Psoas muscle (tissue), 8 donors: ENCODE data around the gene IL1RL1. TPM values are rescaled to one million over a fixed set of nuclear protein-coding genes. Genes with fewer than 3 reads are reported as not detected.

Source experiments
- ATAC-seq, 4 donors: fragments of 200-7000 bp; cut with Tn5 transposase; one replicate each; pipeline ENCODE4 v1.9.1; 2020; ENCODE audit warnings: moderate library complexity in 3 of 4, mild to moderate bottlenecking in 2 of 4
- DNase-seq, 2 donors: peaks; one replicate each; pipeline ENCODE4 v3.0.0-alpha.2; 2020
- H3K27ac ChIP-seq: fragments of 200-600 bp; one replicate; pipeline ENCODE4 v1.8.0; 2022
- H3K27me3 ChIP-seq, 3 donors: fragments of 200-600 bp in 1 of 3; one replicate each; pipeline versions ENCODE4 v1.6.1 to v1.8.0; 2013 to 2022; ENCODE audit warnings: low read length in 2 of 3, mild to moderate bottlenecking in 2 of 3, moderate library complexity in 1 of 3; ENCODE audit not compliant: insufficient read depth in 3 of 3
- H3K36me3 ChIP-seq, 2 donors: fragments of 200-600 bp in 1 of 2; one replicate each; pipeline versions ENCODE4 v1.6.1 to v1.8.0; 2013 to 2022; ENCODE audit warnings: low read depth in 1 of 2, mild to moderate bottlenecking in 1 of 2, moderate library complexity in 1 of 2; ENCODE audit not compliant: insufficient read depth in 1 of 2
- H3K4me1 ChIP-seq: fragments of 200-600 bp; one replicate; pipeline ENCODE4 v1.8.0; 2022
- H3K4me3 ChIP-seq: fragments of 200-600 bp; one replicate; pipeline ENCODE4 v1.8.0; 2022; ENCODE audit warnings: mild to moderate bottlenecking
- H3K9me3 ChIP-seq: fragments of 200-600 bp; one replicate; pipeline ENCODE4 v1.8.0; 2022
- CTCF ChIP-seq: fragments of 200-600 bp; IDR thresholded peaks from one replicate; pipeline ENCODE4 v1.8.0; 2022; ENCODE audit warnings: antibody characterized with exemption
- WGBS, 3 donors: extraction: QIAGEN DNeasy Blood & Tissue Kit; methylation state at CpG; one replicate each; pipeline versions ENCODE4 v1.1.6 to v1.1.7; 2013; 5-methylcytosine and 5-hydroxymethylcytosine counted together
- intact Hi-C, 2 donors: fragments of 100-400 bp; cut with DNase I; formaldehyde crosslinking; loops; one replicate each; pipeline versions ENCODE4 v1.11.0 to v1.14.2; 2022
- polyA plus RNA-seq, 3 donors: library from polyadenylated mRNA; stranded (reverse); fragments of 200-250 nt; gene quantifications; one replicate each; pipeline ENCODE4 v1.2.3, GENCODE V29; 2013
- total RNA-seq, 4 donors: library from RNA; stranded (reverse); fragmentation: NEBNext Ultra II Directional in 2 of 4; extraction: Animal tissue kit (Norgen Biotek cat#: 25700) in 2 of 4; gene quantifications; one replicate each; pipeline versions ENCODE4 v1.2.1 to v1.2.4, GENCODE V29; 2021 to 2023
- donor health status: healthy with polysubstance abuse.
- donor health status: DM: no; HTN: no; CAD: no; lungs with moderate emphysema.
- donor health status: Bipolar disorder and iron deficiency.
- donor health status: healthy.
- donor health status: DM: yes; HTN: yes; CAD: no.
- donor health status: DM: no; HTN: no; CAD: no.
- donor health status: DM: no; HTN: no; CAD: no.
- donor health status: DM: yes; HTN: yes; CAD: no.

IL1RL1 gene
- total and polyA plus RNA-seq, 7 donors: 0.43 to 13.1 (median 2.9) TPM

- no peak for TF ChIP-seq CTCF
- no peaks in the 10 kb centered on the region for H3K36me3 ChIP-seq
- no peaks in the 10 kb centered on the region for H3K4me1 ChIP-seq
- intact Hi-C loops: no loop called here
- no peak for ATAC-seq
- H3K27me3 ChIP-seq: peaks cover 0 to 7% (median 0%) of the 10 kb centered on the region in 3 donors
- WGBS, 3 donors: 84 to 86% (median 85%) methylated on average over 3 of the region's 3 CpGs
- H3K9me3 ChIP-seq: no peaks in the 10 kb centered on the region
- DNase-seq: no peak
- no peak overlapping the region for H3K4me3 ChIP-seq
- no peak overlapping the region for H3K27ac ChIP-seq
Observed at GRCh38 chr2:102302458-102302857, 8.9 kb upstream of the IL1RL1 start.

- no peak overlapping the region for H3K4me3 ChIP-seq
- DNase-seq (no peak), ATAC-seq (no peak)
- no peaks in the 10 kb centered on the region for H3K4me1 ChIP-seq
- H3K36me3 ChIP-seq: no peaks in the 10 kb centered on the region
- TF ChIP-seq CTCF: no peak
- intact Hi-C loops: no loop called here
- WGBS, 3 donors: 87 to 94% (median 92%) methylated on average over 3 of the region's 3 CpGs
- H3K27me3 ChIP-seq: peaks cover 0 to 7% (median 0%) of the 10 kb centered on the region in 3 donors
- H3K27ac ChIP-seq: no peak overlapping the region
- H3K9me3 ChIP-seq: no peaks in the 10 kb centered on the region
Observed at GRCh38 chr2:102303589-102303988, 7.8 kb upstream of the IL1RL1 start.

GRCh38 chr2:102304268-102304667 is 7.1 kb upstream of the IL1RL1 start:
- 56 to 66% (median 59%) methylated on average over 2 of the region's 2 CpGs for WGBS, 3 donors
- Histone ChIP-seq H3K4me1 (no peaks in the 10 kb centered on the region), H3K27me3 (peaks cover 0 to 7% (median 0%) of the 10 kb centered on the region in 3 donors), H3K4me3 (no peak overlapping the region), H3K9me3 (no peaks in the 10 kb centered on the region), H3K27ac (no peak overlapping the region), H3K36me3 (no peaks in the 10 kb centered on the region)
- intact Hi-C loops: no loop called here
- ATAC-seq (no peak), DNase-seq (no peak)
- no peak for TF ChIP-seq CTCF

GRCh38 chr2:102304711-102305611 is 6.4 kb upstream of the IL1RL1 start:
- Histone ChIP-seq H3K27ac (no peak overlapping the region), H3K27me3 (peaks cover 0 to 7% (median 0%) of the 10 kb centered on the region in 3 donors), H3K9me3 (no peaks in the 10 kb centered on the region), H3K36me3 (no peaks in the 10 kb centered on the region), H3K4me1 (no peaks in the 10 kb centered on the region), H3K4me3 (no peak overlapping the region)
- DNase-seq (no peak), ATAC-seq (no peak)
- TF ChIP-seq CTCF: no peak
- intact Hi-C loops: no loop called here
- 73 to 75% (median 74%) methylated on average over 11 of the region's 11 CpGs for WGBS, 3 donors
